HG02588 (cell line): Measurements from ENCODE around the gene DHDH.
A peak's percentile ranks its signal among the peaks of the same experiment; 100 is the strongest.

Experiments used
- ATAC-seq: cut with Tn5 transposase; IDR thresholded peaks from one replicate; pipeline ENCODE4 v1.9.1; 2021; ENCODE audit warnings: mild to moderate bottlenecking, moderate library complexity; ENCODE audit not compliant: unreplicated experiment

DHDH gene

GRCh38 chr19:48965806-48966540 is 32.5 kb downstream of the DHDH start:
- ATAC-seq, result peak; percentile 23

- ATAC-seq, result no peak
Observed at GRCh38 chr19:48966541-48967345, 33.2 kb downstream of the DHDH start.

GRCh38 chr19:48967346-48968178 is 34.1 kb downstream of the DHDH start:
- ATAC-seq, result no peak

GRCh38 chr19:48968179-48968661 is 34.7 kb downstream of the DHDH start:
- ATAC-seq, result no peak

GRCh38 chr19:48968813-48969218 is 35.3 kb downstream of the DHDH start:
- no peak for ATAC-seq

GRCh38 chr19:48969276-48970138 is 36.0 kb downstream of the DHDH start:
- ATAC-seq, result no peak

- ATAC-seq, result no peak
Observed at GRCh38 chr19:48970139-48970766, 36.8 kb downstream of the DHDH start.

- no peak for ATAC-seq
Observed at GRCh38 chr19:48970923-48971395, 37.5 kb downstream of the DHDH start.

GRCh38 chr19:48975947-48976847 is 42.7 kb downstream of the DHDH start:
- ATAC-seq, result no peak

GRCh38 chr19:48977061-48977460 is 43.6 kb downstream of the DHDH start:
- no peak for ATAC-seq

GRCh38 chr19:48982280-48982679 is 48.8 kb downstream of the DHDH start:
- no peak for ATAC-seq

- no peak for ATAC-seq
Observed at GRCh38 chr19:48985711-48986110, 52.2 kb downstream of the DHDH start.

GRCh38 chr19:48986211-48986610 is 52.7 kb downstream of the DHDH start:
- no peak for ATAC-seq

GRCh38 chr19:48987323-48987722 is 53.8 kb downstream of the DHDH start:
- no peak for ATAC-seq

- ATAC-seq, result no peak
Observed at GRCh38 chr19:48988286-48988685, 54.8 kb downstream of the DHDH start.

- ATAC-seq, result no peak
Observed at GRCh38 chr19:48988860-48989259, 55.4 kb downstream of the DHDH start.

- ATAC-seq, result no peak
Observed at GRCh38 chr19:48989701-48990291, 56.3 kb downstream of the DHDH start.

GRCh38 chr19:48990400-48990799 is 56.9 kb downstream of the DHDH start:
- ATAC-seq, result no peak
